ENCODE results near the gene CLIP1. TPM values are rescaled to one million over a fixed set of nuclear protein-coding genes. Genes with fewer than 3 reads are reported as not detected.
"Not testable (repeated sequence)": the region's sequence is repeated elsewhere in the genome, so short reads cannot be mapped to it uniquely, and the experiment has no call there.

The CLIP1 gene
- 90.8 and 103 TPM in 2 replicates for total RNA-seq

DNA sequence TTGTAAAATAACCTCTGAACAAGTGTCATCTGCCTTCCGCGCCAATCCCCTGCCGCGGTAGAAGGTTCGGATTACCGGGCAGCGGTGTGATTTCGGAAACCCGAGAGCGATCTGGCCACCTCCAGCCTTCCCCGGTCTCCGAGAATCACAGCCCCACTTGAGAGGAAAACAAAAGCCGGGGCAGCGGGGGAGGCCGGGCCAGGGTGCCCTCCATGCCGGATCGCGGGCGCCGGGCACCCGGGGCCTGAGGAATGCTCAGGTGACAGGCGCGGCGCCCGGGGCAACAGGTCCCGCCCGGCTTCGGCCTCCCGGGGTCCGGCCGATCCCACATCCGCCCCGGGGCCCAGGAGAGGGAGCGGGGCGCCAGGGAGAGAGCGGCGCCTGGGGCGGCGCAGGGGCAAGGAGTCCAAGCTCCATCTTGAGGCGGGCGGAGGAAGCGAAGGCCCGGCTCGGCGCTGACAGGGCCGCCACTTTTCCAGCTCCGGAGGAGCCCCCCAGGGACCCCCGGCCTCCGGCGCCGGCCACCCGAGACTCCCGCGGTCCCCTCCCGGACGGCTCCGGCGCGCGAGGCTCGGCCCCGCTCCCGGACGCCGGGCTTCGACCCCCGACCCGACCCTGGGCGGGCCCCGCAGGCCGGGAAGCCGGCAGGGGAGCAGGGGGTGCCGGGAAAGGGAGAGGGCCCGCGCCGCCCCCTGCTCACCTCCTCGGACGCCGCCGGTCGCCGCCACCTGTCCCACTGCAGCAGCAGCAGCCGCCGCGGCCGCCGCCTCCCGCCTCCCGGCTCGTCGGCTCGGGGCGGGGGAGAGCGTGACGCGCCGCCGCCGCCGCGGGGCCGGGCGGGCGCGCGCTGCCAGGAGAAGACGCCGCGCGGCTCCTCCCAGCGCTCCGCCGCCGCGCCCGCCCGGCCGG is at the start of gene CLIP1:
Gene CLIP1, minus strand, starts transcription at position 849 of the 909 bp plus-strand sequence. CDS start 42,217 bp downstream, outside the sequence.
- H3K27me3 ChIP-seq (ENCODE audit: insufficient read depth, low read length): no peaks in the 10 kb centered on the region
- peak within 1 kb of the TSS; percentile 92 for H3K4me2 ChIP-seq (ENCODE audit: insufficient read depth, low read length)
- H3K4me3 ChIP-seq (ENCODE audit: insufficient read depth, low read length): peak within 1 kb of the TSS; percentile 98
- H2AFZ ChIP-seq (ENCODE audit: low read length): peak within 1 kb of the TSS; percentile 89
- peaks cover 47% of the 10 kb centered on the region for H3K79me2 ChIP-seq (ENCODE audit: insufficient read depth, low read length)
- no peaks in the 10 kb centered on the region for H3K36me3 ChIP-seq (ENCODE audit: insufficient read depth, low read length)
- H3K4me1 ChIP-seq (ENCODE audit: insufficient read depth, low read length): peaks cover 23% of the 10 kb centered on the region
- H3K9me3 ChIP-seq (ENCODE audit: low read depth, low read length): no peaks in the 10 kb centered on the region
- H3K27ac ChIP-seq (ENCODE audit: low read depth, low read length): peak within 1 kb of the TSS; percentile 95
- peak; percentile 96 for DNase-seq (ENCODE audit: insufficient read length, low spot score, missing footprints)
- H4K20me1 ChIP-seq (ENCODE audit: insufficient read depth, low read length): peaks cover 14% of the 10 kb centered on the region
- TF ChIP-seq, protein P1, sequence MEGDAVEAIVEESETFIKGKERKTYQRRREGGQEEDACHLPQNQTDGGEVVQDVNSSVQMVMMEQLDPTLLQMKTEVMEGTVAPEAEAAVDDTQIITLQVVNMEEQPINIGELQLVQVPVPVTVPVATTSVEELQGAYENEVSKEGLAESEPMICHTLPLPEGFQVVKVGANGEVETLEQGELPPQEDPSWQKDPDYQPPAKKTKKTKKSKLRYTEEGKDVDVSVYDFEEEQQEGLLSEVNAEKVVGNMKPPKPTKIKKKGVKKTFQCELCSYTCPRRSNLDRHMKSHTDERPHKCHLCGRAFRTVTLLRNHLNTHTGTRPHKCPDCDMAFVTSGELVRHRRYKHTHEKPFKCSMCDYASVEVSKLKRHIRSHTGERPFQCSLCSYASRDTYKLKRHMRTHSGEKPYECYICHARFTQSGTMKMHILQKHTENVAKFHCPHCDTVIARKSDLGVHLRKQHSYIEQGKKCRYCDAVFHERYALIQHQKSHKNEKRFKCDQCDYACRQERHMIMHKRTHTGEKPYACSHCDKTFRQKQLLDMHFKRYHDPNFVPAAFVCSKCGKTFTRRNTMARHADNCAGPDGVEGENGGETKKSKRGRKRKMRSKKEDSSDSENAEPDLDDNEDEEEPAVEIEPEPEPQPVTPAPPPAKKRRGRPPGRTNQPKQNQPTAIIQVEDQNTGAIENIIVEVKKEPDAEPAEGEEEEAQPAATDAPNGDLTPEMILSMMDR (IDR thresholded peaks at IDR 0.05; ENCODE audit: extremely low read depth, low read depth, low read length): peak; percentile 34

DNA sequence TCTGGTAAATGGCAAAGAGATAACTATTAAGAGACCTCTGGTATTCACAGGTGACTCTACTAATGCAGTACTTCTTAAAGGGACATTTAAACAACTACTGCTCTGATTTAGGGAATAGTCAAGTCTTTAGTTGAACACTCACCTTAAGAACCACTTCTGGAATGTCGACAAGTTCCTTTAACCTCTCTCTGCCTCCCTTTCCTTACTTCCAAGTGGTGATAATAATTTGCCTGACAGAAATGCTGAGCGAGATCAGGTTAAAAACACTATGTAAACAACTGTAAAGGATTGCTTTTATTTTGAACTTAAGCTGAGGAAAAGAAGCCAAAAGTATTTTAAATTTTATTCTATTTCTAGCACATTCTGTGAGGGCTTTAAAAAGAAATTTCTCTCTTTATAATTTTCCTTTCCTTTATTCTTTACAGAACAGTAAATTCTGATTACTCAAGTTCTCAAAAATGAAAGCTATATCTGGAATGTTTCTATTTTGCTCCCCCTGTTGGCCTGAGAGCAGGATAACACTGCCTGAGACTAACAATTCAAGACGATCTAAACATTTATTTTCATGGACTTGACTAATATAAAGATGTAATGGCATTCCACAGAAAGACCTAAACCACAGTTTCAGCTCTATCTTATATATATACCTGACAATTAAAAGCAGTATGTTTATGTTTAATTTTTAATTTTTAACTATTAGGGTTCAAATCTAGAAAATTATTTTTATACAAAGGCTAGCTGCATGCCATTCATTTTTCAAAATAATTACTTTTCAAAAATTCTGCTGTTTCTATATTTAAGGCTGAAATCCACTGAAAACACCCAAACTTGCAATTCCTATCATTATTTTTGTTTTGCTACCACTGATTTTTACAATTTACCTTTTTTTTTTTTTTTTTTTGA is 49.1 kb upstream of the CLIP1 start:
- Histone ChIP-seq H3K4me2 (ENCODE audit: insufficient read depth, low read length) (peak overlapping the region; percentile 56), H3K36me3 (ENCODE audit: insufficient read depth, low read length) (peaks cover 40% of the 10 kb centered on the region), H3K27ac (ENCODE audit: low read depth, low read length) (peak overlapping the region; percentile 53), H3K4me1 (ENCODE audit: insufficient read depth, low read length) (peaks cover 21% of the 10 kb centered on the region), H3K4me3 (ENCODE audit: insufficient read depth, low read length) (no peak overlapping the region), H3K79me2 (ENCODE audit: insufficient read depth, low read length) (peaks cover 3% of the 10 kb centered on the region), H4K20me1 (ENCODE audit: insufficient read depth, low read length) (no peaks in the 10 kb centered on the region), H2AFZ (ENCODE audit: low read length) (no peak overlapping the region), H3K9me3 (ENCODE audit: low read depth, low read length) (no peaks in the 10 kb centered on the region), H3K27me3 (ENCODE audit: insufficient read depth, low read length) (no peaks in the 10 kb centered on the region)
- TF ChIP-seq, protein P1 (IDR thresholded peaks at IDR 0.05; ENCODE audit: extremely low read depth, low read depth, low read length): peak; percentile 81
- DNase-seq (ENCODE audit: insufficient read length, low spot score, missing footprints): peak; percentile 62

DNA sequence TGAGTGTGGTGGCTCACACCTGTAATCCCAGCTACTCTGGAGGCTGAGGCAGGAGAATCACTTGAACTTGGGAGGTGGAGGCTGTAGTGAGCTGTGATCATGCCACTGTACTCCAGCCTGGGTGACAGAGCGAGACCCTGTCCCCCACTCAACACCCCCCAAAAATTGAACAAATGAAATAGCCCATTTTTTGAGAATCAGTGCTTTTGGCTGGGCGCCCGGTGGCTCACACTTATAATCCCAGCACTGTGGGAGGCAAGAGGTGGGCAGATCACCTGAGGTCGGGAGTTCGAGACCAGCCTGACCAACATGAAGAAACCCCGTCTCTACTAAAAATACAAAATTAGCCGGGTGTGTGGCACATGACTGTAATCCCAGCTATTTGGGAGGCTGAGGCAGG is 48.1 kb upstream of the CLIP1 start:
- not testable (repeated sequence) for H3K79me2 ChIP-seq (ENCODE audit: insufficient read depth, low read length); DNase-seq (ENCODE audit: insufficient read length, low spot score, missing footprints); H3K27me3 ChIP-seq (ENCODE audit: insufficient read depth, low read length); H3K4me2 ChIP-seq (ENCODE audit: insufficient read depth, low read length); H3K4me3 ChIP-seq (ENCODE audit: insufficient read depth, low read length); H3K9me3 ChIP-seq (ENCODE audit: low read depth, low read length); H3K27ac ChIP-seq (ENCODE audit: low read depth, low read length); H2AFZ ChIP-seq (ENCODE audit: low read length); H4K20me1 ChIP-seq (ENCODE audit: insufficient read depth, low read length)
- Histone ChIP-seq H3K4me1 (ENCODE audit: insufficient read depth, low read length) (peaks cover 21% of the 10 kb centered on the region), H3K36me3 (ENCODE audit: insufficient read depth, low read length) (peaks cover 30% of the 10 kb centered on the region)

DNA sequence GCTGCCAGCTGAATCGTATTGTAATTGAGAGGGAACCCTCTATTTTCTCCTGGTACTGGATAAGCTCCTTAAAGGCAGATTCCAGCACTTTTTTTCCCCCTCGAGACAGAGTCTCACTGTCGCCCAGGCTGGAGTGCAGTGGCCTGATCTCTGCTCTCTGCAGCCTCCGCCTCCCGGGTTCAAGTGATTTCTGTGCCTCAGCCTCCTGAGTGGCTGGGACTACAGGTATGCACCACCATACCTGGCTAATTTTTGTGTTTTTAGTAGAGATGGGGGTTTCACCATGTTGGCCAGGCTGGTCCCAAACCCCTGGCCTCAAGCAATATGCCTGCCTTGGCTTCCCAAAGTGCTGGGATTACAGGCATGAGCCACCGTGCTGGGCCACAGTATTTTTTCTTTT is 47.4 kb upstream of the CLIP1 start:
- H2AFZ ChIP-seq (ENCODE audit: low read length); H3K9me3 ChIP-seq (ENCODE audit: low read depth, low read length); H4K20me1 ChIP-seq (ENCODE audit: insufficient read depth, low read length); H3K79me2 ChIP-seq (ENCODE audit: insufficient read depth, low read length); DNase-seq (ENCODE audit: insufficient read length, low spot score, missing footprints); H3K27me3 ChIP-seq (ENCODE audit: insufficient read depth, low read length); H3K4me3 ChIP-seq (ENCODE audit: insufficient read depth, low read length); H3K27ac ChIP-seq (ENCODE audit: low read depth, low read length); H3K4me2 ChIP-seq (ENCODE audit: insufficient read depth, low read length): not testable (repeated sequence)
- peaks cover 21% of the 10 kb centered on the region for H3K4me1 ChIP-seq (ENCODE audit: insufficient read depth, low read length)
- peaks cover 26% of the 10 kb centered on the region for H3K36me3 ChIP-seq (ENCODE audit: insufficient read depth, low read length)

Data from osteoblast (primary cell).